ENCODE results near the gene DYTN. TPM values are rescaled to one million over a fixed set of nuclear protein-coding genes. Genes with fewer than 3 reads are reported as not detected.

DYTN gene
- total RNA-seq, 2 donors from 2014 or later, result not detected

- intact Hi-C loops (cut with DNase I), result no loop called here
- no peak for DNase-seq
- no peaks in the 10 kb centered on the region for H3K9me3 ChIP-seq
- H3K27ac ChIP-seq, result no peak overlapping the region
- no peaks in the 10 kb centered on the region for H3K4me1 ChIP-seq
- TF ChIP-seq, protein P1, sequence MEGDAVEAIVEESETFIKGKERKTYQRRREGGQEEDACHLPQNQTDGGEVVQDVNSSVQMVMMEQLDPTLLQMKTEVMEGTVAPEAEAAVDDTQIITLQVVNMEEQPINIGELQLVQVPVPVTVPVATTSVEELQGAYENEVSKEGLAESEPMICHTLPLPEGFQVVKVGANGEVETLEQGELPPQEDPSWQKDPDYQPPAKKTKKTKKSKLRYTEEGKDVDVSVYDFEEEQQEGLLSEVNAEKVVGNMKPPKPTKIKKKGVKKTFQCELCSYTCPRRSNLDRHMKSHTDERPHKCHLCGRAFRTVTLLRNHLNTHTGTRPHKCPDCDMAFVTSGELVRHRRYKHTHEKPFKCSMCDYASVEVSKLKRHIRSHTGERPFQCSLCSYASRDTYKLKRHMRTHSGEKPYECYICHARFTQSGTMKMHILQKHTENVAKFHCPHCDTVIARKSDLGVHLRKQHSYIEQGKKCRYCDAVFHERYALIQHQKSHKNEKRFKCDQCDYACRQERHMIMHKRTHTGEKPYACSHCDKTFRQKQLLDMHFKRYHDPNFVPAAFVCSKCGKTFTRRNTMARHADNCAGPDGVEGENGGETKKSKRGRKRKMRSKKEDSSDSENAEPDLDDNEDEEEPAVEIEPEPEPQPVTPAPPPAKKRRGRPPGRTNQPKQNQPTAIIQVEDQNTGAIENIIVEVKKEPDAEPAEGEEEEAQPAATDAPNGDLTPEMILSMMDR (IDR thresholded peaks at IDR 0.05), result no peak
- H3K4me3 ChIP-seq, result no peak overlapping the region
- no peaks in the 10 kb centered on the region for H3K36me3 ChIP-seq
- no peaks in the 10 kb centered on the region for H3K27me3 ChIP-seq
- H3K9ac ChIP-seq (ENCODE audit: low read depth in 2 of 2, low read length in 2 of 2), result no peak overlapping the region
These were observed 38.6 kb upstream of the DYTN start for GRCh38 chr2:206756816-206757215.

DNA sequence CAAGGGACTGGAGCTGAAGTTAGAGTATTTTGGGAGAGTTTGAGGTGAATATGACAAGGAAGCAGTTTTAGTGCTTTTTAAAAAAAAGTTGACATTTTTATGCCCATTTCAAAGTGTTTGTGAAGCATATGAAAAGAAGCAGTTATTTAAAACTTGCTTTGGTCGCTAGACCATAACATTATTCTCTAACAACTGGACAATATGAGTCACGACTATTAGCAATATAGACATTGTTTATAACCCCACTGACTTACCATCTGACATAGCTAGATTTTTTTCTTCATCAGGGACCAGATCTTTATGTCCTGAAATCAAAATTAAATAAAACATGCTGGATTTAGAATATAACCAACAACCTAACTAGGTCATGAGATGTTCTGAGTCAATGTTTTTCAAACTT is 22.6 kb upstream of the DYTN start:
- Histone ChIP-seq H3K27me3 (no peaks in the 10 kb centered on the region), H3K4me3 (no peak overlapping the region)
- DNase-seq, result no peak

GRCh38 chr2:206739271-206739670 is 21.1 kb upstream of the DYTN start:
- no peak overlapping the region for H3K9ac ChIP-seq (ENCODE audit: low read depth in 2 of 2, low read length in 2 of 2)
- H3K4me1 ChIP-seq, result no peaks in the 10 kb centered on the region
- no peak for DNase-seq
- intact Hi-C loops (cut with DNase I), result no loop called here
- no peaks in the 10 kb centered on the region for H3K36me3 ChIP-seq
- TF ChIP-seq, protein P1 (IDR thresholded peaks at IDR 0.05), result no peak
- H3K27me3 ChIP-seq, result no peaks in the 10 kb centered on the region
- H3K4me3 ChIP-seq, result no peak overlapping the region
- no peak overlapping the region for H3K27ac ChIP-seq
- H3K9me3 ChIP-seq, result no peaks in the 10 kb centered on the region

More for the DNA sequence above, 22.6 kb upstream of the DYTN start:
- Histone ChIP-seq H3K4me1 (no peaks in the 10 kb centered on the region), H3K36me3 (no peaks in the 10 kb centered on the region), H3K9me3 (no peaks in the 10 kb centered on the region), H3K9ac (ENCODE audit: low read depth in 2 of 2, low read length in 2 of 2) (no peak overlapping the region), H3K27ac (no peak overlapping the region)
- intact Hi-C loops (cut with DNase I), result no loop called here
- TF ChIP-seq, protein P1 (IDR thresholded peaks at IDR 0.05), result no peak

DNA sequence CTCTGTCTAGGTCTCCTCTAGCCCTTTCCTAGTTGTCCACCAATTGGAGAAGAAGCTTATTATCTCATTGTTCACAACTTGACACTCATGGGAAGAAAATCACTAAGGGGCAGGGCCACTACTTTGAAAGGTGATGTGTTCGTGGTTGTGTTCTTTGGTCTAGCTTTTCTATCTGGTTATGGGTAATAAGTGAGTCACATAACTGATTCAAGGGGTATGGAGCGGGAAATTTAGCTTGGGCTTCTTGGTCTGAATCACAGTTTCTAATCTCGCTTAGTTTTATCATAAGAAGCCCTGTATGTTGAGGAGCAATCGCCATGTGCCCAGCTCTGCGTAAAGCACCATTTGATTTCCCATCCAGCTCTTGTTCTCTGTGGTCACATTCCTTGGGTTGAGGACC is 18.7 kb upstream of the DYTN start:
- no peaks in the 10 kb centered on the region for H3K9me3 ChIP-seq
- no peaks in the 10 kb centered on the region for H3K36me3 ChIP-seq
- no peak overlapping the region for H3K27ac ChIP-seq
- intact Hi-C loops (cut with DNase I), result no loop called here
- no peak for DNase-seq
- H3K4me1 ChIP-seq, result no peaks in the 10 kb centered on the region
- H3K27me3 ChIP-seq, result no peaks in the 10 kb centered on the region
- no peak overlapping the region for H3K9ac ChIP-seq (ENCODE audit: low read depth in 2 of 2, low read length in 2 of 2)
- TF ChIP-seq, protein P1 (IDR thresholded peaks at IDR 0.05), result no peak
- no peak overlapping the region for H3K4me3 ChIP-seq

DNA sequence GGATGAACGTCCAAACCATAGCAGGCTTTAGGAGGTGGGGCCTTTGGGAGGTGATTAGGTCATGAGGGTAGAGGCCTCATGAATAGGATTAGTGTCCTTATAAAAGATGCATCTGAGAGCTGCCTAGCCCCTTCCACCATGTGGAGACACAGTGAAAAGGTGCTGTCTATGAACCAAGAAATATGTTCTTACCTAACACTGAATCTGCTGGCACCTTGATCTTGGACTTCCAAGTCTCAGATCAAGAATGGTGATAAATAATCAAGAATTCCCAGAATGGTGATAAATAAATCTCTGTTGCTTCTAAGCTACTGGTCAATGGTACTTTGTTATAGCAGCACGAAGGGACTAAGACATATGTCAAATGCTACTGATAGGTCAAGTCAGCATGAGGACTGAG is 15.1 kb upstream of the DYTN start:
- intact Hi-C loops (cut with DNase I), result no loop called here
- no peak overlapping the region for H3K27ac ChIP-seq

More for the DNA sequence above, 15.1 kb upstream of the DYTN start:
- no peaks in the 10 kb centered on the region for H3K27me3 ChIP-seq
- no peaks in the 10 kb centered on the region for H3K36me3 ChIP-seq
- no peak overlapping the region for H3K4me3 ChIP-seq
- TF ChIP-seq, protein P1 (IDR thresholded peaks at IDR 0.05), result no peak
- no peaks in the 10 kb centered on the region for H3K4me1 ChIP-seq
- H3K9me3 ChIP-seq, result no peaks in the 10 kb centered on the region
- H3K9ac ChIP-seq (ENCODE audit: low read depth in 2 of 2, low read length in 2 of 2), result no peak overlapping the region
- DNase-seq, result no peak
